Embryonic facial prominence (tissue), 1 donor: ENCODE data around the gene EEF1AKMT1.
"Not testable (repeated sequence)": the region's sequence is repeated elsewhere in the genome, so short reads cannot be mapped to it uniquely, and the experiment has no call there.

Experiments
- DNase-seq: peaks from one replicate; pipeline ENCODE4 v3.0.0-alpha.2; 2016; ENCODE audit errors: extremely low spot score

Gene EEF1AKMT1

GRCh38 chr13:20778311-20778710, 4.5 kb upstream of the EEF1AKMT1 start:
- no peak for DNase-seq

- DNase-seq = no peak
These were observed 3.0 kb upstream of the EEF1AKMT1 start for GRCh38 chr13:20776751-20777150.

GRCh38 chr13:20775961-20776360, 2.2 kb upstream of the EEF1AKMT1 start:
- DNase-seq = no peak

- no peak for DNase-seq
These were observed 985 bp upstream of the EEF1AKMT1 start for GRCh38 chr13:20774746-20775145.

- no peak for DNase-seq
These were observed 1.2 kb downstream of the EEF1AKMT1 start for GRCh38 chr13:20772401-20773131.

GRCh38 chr13:20769834-20770233, 3.9 kb downstream of the EEF1AKMT1 start:
- DNase-seq = no peak

GRCh38 chr13:20769091-20769490, 4.7 kb downstream of the EEF1AKMT1 start:
- no peak for DNase-seq

- DNase-seq = no peak
These were observed 6.3 kb downstream of the EEF1AKMT1 start for GRCh38 chr13:20767309-20767943.

GRCh38 chr13:20760872-20761271, 12.9 kb downstream of the EEF1AKMT1 start:
- DNase-seq = no peak

- no peak for DNase-seq
These were observed 19.8 kb downstream of the EEF1AKMT1 start for GRCh38 chr13:20754009-20754408.

GRCh38 chr13:20749377-20749776, 24.4 kb downstream of the EEF1AKMT1 start:
- DNase-seq = no peak

GRCh38 chr13:20743830-20744404, 29.8 kb downstream of the EEF1AKMT1 start:
- not testable (repeated sequence) for DNase-seq

GRCh38 chr13:20740021-20740420, 33.7 kb downstream of the EEF1AKMT1 start:
- DNase-seq = no peak

- DNase-seq = no peak
These were observed 35.1 kb downstream of the EEF1AKMT1 start for GRCh38 chr13:20738616-20739015.

GRCh38 chr13:20729633-20730585, 43.9 kb downstream of the EEF1AKMT1 start:
- DNase-seq = no peak

- DNase-seq = no peak
These were observed 45.0 kb downstream of the EEF1AKMT1 start for GRCh38 chr13:20728579-20729311.

- DNase-seq = no peak
These were observed 45.9 kb downstream of the EEF1AKMT1 start for GRCh38 chr13:20727856-20728255.

GRCh38 chr13:20721454-20722357, 52.1 kb downstream of the EEF1AKMT1 start:
- no peak for DNase-seq

GRCh38 chr13:20721058-20721453, 52.7 kb downstream of the EEF1AKMT1 start:
- DNase-seq = no peak

- no peak for DNase-seq
These were observed 53.3 kb downstream of the EEF1AKMT1 start for GRCh38 chr13:20720499-20720898.
